GM12878 (cell line): ENCODE measurements around the gene TIMP4. TPM values are rescaled to one million over a fixed set of nuclear protein-coding genes. Genes with fewer than 3 reads are reported as not detected.
A peak's percentile ranks its signal among the peaks of the same experiment; 100 is the strongest.

Experiments used
- ATAC-seq: fragments of 200-7000 bp; cut with Tn5 transposase; 3 replicates; pipeline ENCODE4 v1.9.1; 2020; ENCODE audit warnings: mild to moderate bottlenecking, moderate library complexity
- BruUV-seq: library from RNA; stranded (reverse); fragments of 400-500 nt; replicated peaks from 2 replicates; lab custom pipeline; 2021; lab: Mats Ljungman, UMichigan
- CTCF ChIA-PET: fragments of 300-600 bp; sonication (Branson Sonifier 250); formaldehyde crosslinking; extraction: SDS; loops from one replicate; lab custom pipeline; 2021; ENCODE audit warnings: inconsistent platforms; lab: Yijun Ruan, JAX
- POLR2A ChIA-PET: fragments of 350-600 bp; formaldehyde crosslinking; extraction: SDS; loops from one replicate; lab custom pipeline; 2021; ENCODE audit warnings: inconsistent platforms; lab: Charles Lee
- RAD21 ChIA-PET: fragments of 300-600 bp; sonication (Branson Sonifier 250); formaldehyde crosslinking; loops from one replicate; lab custom pipeline; 2023; ENCODE audit warnings: antibody characterized with exemption; ENCODE audit not compliant: unreplicated experiment; lab: Charles Lee
- SMC1A ChIA-PET: fragments of 300-600 bp; sonication (Branson Sonifier 250); formaldehyde crosslinking; loops from one replicate; lab custom pipeline; 2023; ENCODE audit not compliant: unreplicated experiment, uncharacterized antibody; lab: Charles Lee
- DNase-seq: peaks from one replicate; pipeline ENCODE4 v3.0.0-alpha.2; 2011; ENCODE audit warnings: low read depth, low spot score
- FAIRE-seq: peaks from 3 replicates; lab custom pipeline; 2011; peaks lifted over from hg19 to GRCh38; lab: Jason Lieb, UNC
- H2AFZ ChIP-seq: 2 replicates; pipeline ENCODE4 v1.6.0; 2011; ENCODE audit warnings: low read depth, low read length, control low read depth; ENCODE audit not compliant: control insufficient read depth
- H3K27ac ChIP-seq: 2 replicates; pipeline ENCODE4 v1.5.1; 2011; ENCODE audit warnings: control low read depth; ENCODE audit not compliant: control insufficient read depth, insufficient read depth
- H3K27me3 ChIP-seq, 2 experiments: replicated peaks in 1 of 2; 2 replicates each; pipeline versions ENCODE4 v1.6.0 to v1.6.1; 2011; ENCODE audit warnings: low read length in 1 of 2; ENCODE audit not compliant: control insufficient read depth in 2 of 2, insufficient read depth in 2 of 2
- H3K36me3 ChIP-seq, 2 experiments: 2 replicates each; pipeline ENCODE4 v1.5.1; 2011; ENCODE audit warnings: low read length in 1 of 2; ENCODE audit not compliant: control insufficient read depth in 2 of 2, insufficient read depth in 2 of 2
- H3K4me1 ChIP-seq: 2 replicates; pipeline ENCODE4 v1.6.1; 2011; ENCODE audit warnings: mild to moderate bottlenecking, low read length, moderate library complexity, mixed read lengths; ENCODE audit not compliant: control insufficient read depth, insufficient read depth
- H3K4me2 ChIP-seq: 2 replicates; pipeline ENCODE4 v1.6.0; 2011; ENCODE audit warnings: control low read depth; ENCODE audit not compliant: control insufficient read depth, insufficient read depth
- H3K4me3 ChIP-seq: fragments of 200-600 bp; sonication (generic); 2 replicates; pipeline ENCODE4 v1.5.1; 2016
- H3K79me2 ChIP-seq: 2 replicates; pipeline ENCODE4 v1.6.0; 2011; ENCODE audit warnings: low read length; ENCODE audit not compliant: control insufficient read depth, insufficient read depth
- H3K9ac ChIP-seq: 2 replicates; pipeline ENCODE4 v1.8.0; 2011; ENCODE audit warnings: low read length, control low read depth, mixed read lengths; ENCODE audit not compliant: control insufficient read depth, insufficient read depth
- H3K9me3 ChIP-seq: replicated peaks from 3 replicates; pipeline ENCODE4 v1.5.1; 2011; ENCODE audit warnings: mild to moderate bottlenecking, low read length; ENCODE audit not compliant: control insufficient read depth, insufficient read depth
- H4K20me1 ChIP-seq: 2 replicates; pipeline ENCODE4 v1.6.0; 2011; ENCODE audit not compliant: control insufficient read depth, insufficient read depth
- DPF2 ChIP-seq: fragments of 450-650 bp; IDR thresholded peaks from 2 replicates; pipeline ENCODE4 v1.6.1; 2017; ENCODE audit warnings: mild to moderate bottlenecking
- EED ChIP-seq: sonication (generic); IDR thresholded peaks from 2 replicates; pipeline ENCODE4 v1.6.1; 2016; ENCODE audit warnings: antibody characterized with exemption, low read depth
- ETV6 ChIP-seq, 2 experiments: fragments of 450-650 bp in 1 of 2; IDR thresholded peaks in 1 of 2; conservative IDR thresholded peaks in 1 of 2; 2 replicates each; pipeline ENCODE4 v1.6.1; 2014; ENCODE audit warnings: antibody characterized with exemption in 1 of 2, borderline replicate concordance in 1 of 2, low read depth in 1 of 2, mild to moderate bottlenecking in 1 of 2, moderate library complexity in 1 of 2
- HDGF ChIP-seq: fragments of 450-650 bp; IDR thresholded peaks from 2 replicates; pipeline ENCODE4 v1.6.1; 2016; ENCODE audit warnings: antibody characterized with exemption
- JUNB ChIP-seq: IDR thresholded peaks from 2 replicates; pipeline ENCODE4 v1.6.1; 2016; ENCODE audit warnings: antibody characterized with exemption, mild to moderate bottlenecking
- MYB ChIP-seq: fragments of 150-350 bp; IDR thresholded peaks from 2 replicates; pipeline ENCODE4 v1.6.1; 2014; ENCODE audit warnings: mild to moderate bottlenecking, low read depth, low read length, borderline replicate concordance
- NFIC ChIP-seq: IDR thresholded peaks from 2 replicates; pipeline ENCODE4 v1.6.1; 2012; ENCODE audit warnings: low read depth, mild to moderate bottlenecking, inconsistent platforms, low read length, moderate library complexity
- NR2F1 ChIP-seq: fragments of 450-650 bp; conservative IDR thresholded peaks from 2 replicates; pipeline ENCODE4 v1.6.1; 2017; ENCODE audit warnings: mild to moderate bottlenecking
- PAX5 ChIP-seq: IDR thresholded peaks from 2 replicates; pipeline ENCODE4 v1.6.1; 2011; ENCODE audit warnings: low read depth, low read length, borderline replicate concordance
- POU2F2 ChIP-seq: IDR thresholded peaks from 3 replicates; pipeline ENCODE4 v1.6.1; 2011; ENCODE audit warnings: low read depth, mild to moderate bottlenecking, low read length, borderline replicate concordance
- RUNX3 ChIP-seq: IDR thresholded peaks from 2 replicates; pipeline ENCODE4 v1.6.1; 2012; ENCODE audit warnings: low read length, inconsistent platforms
- SUZ12 ChIP-seq: fragments of 200-600 bp; sonication (generic); IDR thresholded peaks from one replicate; pipeline ENCODE4 v1.6.1; 2018; ENCODE audit warnings: antibody characterized with exemption, mild to moderate bottlenecking; ENCODE audit not compliant: unreplicated experiment
- TCF7 ChIP-seq: IDR thresholded peaks from 2 replicates; pipeline ENCODE4 v1.6.1; 2014; ENCODE audit warnings: antibody characterized with exemption, borderline replicate concordance
- ZNF217 ChIP-seq: fragments of 450-650 bp; IDR thresholded peaks from 2 replicates; pipeline ENCODE4 v1.6.1; 2017; ENCODE audit warnings: antibody characterized with exemption, mild to moderate bottlenecking
- in situ Hi-C: fragments of 300-500 bp; cut with MboI; formaldehyde crosslinking; loops from 9 replicates; pipeline ENCODE4 v1.14.3; 2018; ENCODE audit warnings: mixed read lengths
- intact Hi-C: fragments of 100-400 bp; cut with micrococcal nuclease; formaldehyde crosslinking; loops from one replicate; pipeline ENCODE4 v1.14.2; 2022; ENCODE audit not compliant: unreplicated experiment
- polyA plus RNA-seq, 11 experiments: library from polyadenylated mRNA; depleted of rRNA in 4 of 11; unstranded in 6 of 11; stranded (reverse) in 5 of 11; fragments of >200 nt; fragmentation: Nextera tagmentation in 4 of 11; fragmentation: Illumina TruSeq in 1 of 11; extraction: Ambion mirVana in 4 of 11; extraction: Trizol in 1 of 11; gene quantifications; 1 replicate in 1 of 11; 2 replicates in 10 of 11; pipeline versions ENCODE4 v1.2.1 to v1.2.3, GENCODE V29; 2011 to 2016; ENCODE audit warnings: inconsistent platforms in 2 of 11, missing spikeins in 2 of 11, low read depth in 1 of 11
- total RNA-seq, 4 experiments: library from RNA; depleted of rRNA in 3 of 4; stranded (reverse); fragments of >200 nt in 3 of 4; fragmentation: Illumina TruSeq in 1 of 4; extraction: Trizol in 1 of 4; gene quantifications; 2 replicates each; pipeline versions ENCODE4 v1.2.1 to v1.2.3, GENCODE V29; 2013 to 2021
- TF ChIP-seq, protein P1 (sequence below): fragments of 450-650 bp; IDR thresholded peaks from 2 replicates; pipeline ENCODE4 v1.6.1; 2017; ENCODE audit warnings: antibody characterized with exemption, mild to moderate bottlenecking, moderate library complexity
- TF ChIP-seq, protein P2 (sequence below): IDR thresholded peaks from 2 replicates; pipeline ENCODE4 v1.6.1; 2012; ENCODE audit warnings: low read depth, low read length, improper control_type of control experiment
- TF ChIP-seq, protein P3 (sequence below): fragments of 450-650 bp; formaldehyde crosslinking; IDR thresholded peaks from 2 replicates; pipeline ENCODE4 v1.5.0; 2022; ENCODE audit warnings: mild to moderate bottlenecking, missing genetic modification characterization

Gene TIMP4
- total and polyA plus RNA-seq, 10 of the 15 experiments (the other 5 are each of a cell fraction or from before 2014, with no cell fraction given), result 0.07 TPM; not detected in 9

DNA sequence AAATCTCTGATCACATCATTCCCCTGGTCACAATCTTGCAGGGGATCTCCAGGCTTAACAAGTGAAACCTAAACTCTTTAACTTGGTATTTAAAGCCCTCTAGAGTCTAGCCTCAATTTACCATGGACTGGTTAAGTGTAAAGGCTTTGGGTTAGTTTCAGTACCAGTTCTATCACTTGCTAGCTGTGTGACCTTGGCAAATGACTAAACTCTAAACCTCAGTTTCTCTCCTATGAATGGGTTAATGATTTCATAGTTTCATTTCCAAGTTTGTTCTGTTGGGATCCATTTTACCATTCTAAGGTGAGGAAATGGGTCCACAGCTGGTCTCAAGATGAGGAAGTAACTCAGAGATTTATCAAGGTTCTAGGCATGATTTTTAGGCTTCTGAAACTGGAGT, 38.8 kb upstream of the TIMP4 start:
- DNase-seq (peak; percentile 57), ATAC-seq (peak; percentile 73), FAIRE-seq (peak; percentile 7)
- Histone ChIP-seq H4K20me1 (no peaks in the 10 kb centered on the region), H3K9me3 (no peaks in the 10 kb centered on the region; the same call in 2 of the 3 replicates), H3K4me1 (peaks cover 43% of the 10 kb centered on the region), H3K27ac (no peak overlapping the region), H3K4me2 (peak overlapping the region; percentile 71; the same call in 1 of the 2 replicates), H2AFZ (peak overlapping the region; percentile 2; the same call in 1 of the 2 replicates), H3K36me3 (no peaks in the 10 kb centered on the region), H3K9ac (no peak overlapping the region), H3K27me3 (no peaks in the 10 kb centered on the region), H3K4me3 (no peak overlapping the region), H3K79me2 (no peaks in the 10 kb centered on the region)
- ChIA-PET POLR2A (no interaction called here), RAD21 (interaction anchor here (0.7 to 1.8 kb wide), 3 partner anchors 10 to 282 kb away, joined by 3 to 7 read pairs (median 4); no protein-coding TSS in a partner anchor), SMC1A (interaction anchor here (3.7 to 9.2 kb wide), 3 partner anchors 13 to 58 kb away, joined by 13 to 83 read pairs (median 76); no protein-coding TSS in a partner anchor), CTCF (interaction anchor here (0.6 to 7.1 kb wide), 10 partner anchors 12 to 563 kb away, joined by 3 to 86 read pairs (median 4); no protein-coding TSS in a partner anchor)
- intact Hi-C loops (no loop called here), in situ Hi-C loops (no loop called here)
- BruUV-seq, result no TSS peak
- TF ChIP-seq SUZ12 (no peak), TCF7 (no peak), MYB (no peak), POU2F2 (0 out of 3 replicates have a peak, but pooled peaks have one; percentile 9), NFIC (peak; percentile 76; the same call in 1 of the 2 replicates), EED (peak; percentile 85), RUNX3 (peak; percentile 85), ZNF217 (peak; percentile 73; the same call in 1 of the 2 replicates), JUNB (peak; percentile 80), HDGF (no peak), PAX5 (no peak), NR2F1 (peak; percentile 58), ETV6 (conservative IDR thresholded peaks at IDR 0.05 in 1 of 2, IDR thresholded peaks at IDR 0.05 in 1 of 2; ENCODE audit: borderline replicate concordance in 1 of 2, low read depth in 1 of 2) (peak in 1 of 2 experiments; percentile 91; a peak in 2 of 4 replicates), DPF2 (peak; percentile 56)
- TF ChIP-seq, protein P1, sequence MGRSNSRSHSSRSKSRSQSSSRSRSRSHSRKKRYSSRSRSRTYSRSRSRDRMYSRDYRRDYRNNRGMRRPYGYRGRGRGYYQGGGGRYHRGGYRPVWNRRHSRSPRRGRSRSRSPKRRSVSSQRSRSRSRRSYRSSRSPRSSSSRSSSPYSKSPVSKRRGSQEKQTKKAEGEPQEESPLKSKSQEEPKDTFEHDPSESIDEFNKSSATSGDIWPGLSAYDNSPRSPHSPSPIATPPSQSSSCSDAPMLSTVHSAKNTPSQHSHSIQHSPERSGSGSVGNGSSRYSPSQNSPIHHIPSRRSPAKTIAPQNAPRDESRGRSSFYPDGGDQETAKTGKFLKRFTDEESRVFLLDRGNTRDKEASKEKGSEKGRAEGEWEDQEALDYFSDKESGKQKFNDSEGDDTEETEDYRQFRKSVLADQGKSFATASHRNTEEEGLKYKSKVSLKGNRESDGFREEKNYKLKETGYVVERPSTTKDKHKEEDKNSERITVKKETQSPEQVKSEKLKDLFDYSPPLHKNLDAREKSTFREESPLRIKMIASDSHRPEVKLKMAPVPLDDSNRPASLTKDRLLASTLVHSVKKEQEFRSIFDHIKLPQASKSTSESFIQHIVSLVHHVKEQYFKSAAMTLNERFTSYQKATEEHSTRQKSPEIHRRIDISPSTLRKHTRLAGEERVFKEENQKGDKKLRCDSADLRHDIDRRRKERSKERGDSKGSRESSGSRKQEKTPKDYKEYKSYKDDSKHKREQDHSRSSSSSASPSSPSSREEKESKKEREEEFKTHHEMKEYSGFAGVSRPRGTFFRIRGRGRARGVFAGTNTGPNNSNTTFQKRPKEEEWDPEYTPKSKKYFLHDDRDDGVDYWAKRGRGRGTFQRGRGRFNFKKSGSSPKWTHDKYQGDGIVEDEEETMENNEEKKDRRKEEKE, result no peak
- TF ChIP-seq, protein P2, sequence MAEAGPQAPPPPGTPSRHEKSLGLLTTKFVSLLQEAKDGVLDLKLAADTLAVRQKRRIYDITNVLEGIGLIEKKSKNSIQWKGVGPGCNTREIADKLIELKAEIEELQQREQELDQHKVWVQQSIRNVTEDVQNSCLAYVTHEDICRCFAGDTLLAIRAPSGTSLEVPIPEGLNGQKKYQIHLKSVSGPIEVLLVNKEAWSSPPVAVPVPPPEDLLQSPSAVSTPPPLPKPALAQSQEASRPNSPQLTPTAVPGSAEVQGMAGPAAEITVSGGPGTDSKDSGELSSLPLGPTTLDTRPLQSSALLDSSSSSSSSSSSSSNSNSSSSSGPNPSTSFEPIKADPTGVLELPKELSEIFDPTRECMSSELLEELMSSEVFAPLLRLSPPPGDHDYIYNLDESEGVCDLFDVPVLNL, result no peak
- TF ChIP-seq, protein P3, sequence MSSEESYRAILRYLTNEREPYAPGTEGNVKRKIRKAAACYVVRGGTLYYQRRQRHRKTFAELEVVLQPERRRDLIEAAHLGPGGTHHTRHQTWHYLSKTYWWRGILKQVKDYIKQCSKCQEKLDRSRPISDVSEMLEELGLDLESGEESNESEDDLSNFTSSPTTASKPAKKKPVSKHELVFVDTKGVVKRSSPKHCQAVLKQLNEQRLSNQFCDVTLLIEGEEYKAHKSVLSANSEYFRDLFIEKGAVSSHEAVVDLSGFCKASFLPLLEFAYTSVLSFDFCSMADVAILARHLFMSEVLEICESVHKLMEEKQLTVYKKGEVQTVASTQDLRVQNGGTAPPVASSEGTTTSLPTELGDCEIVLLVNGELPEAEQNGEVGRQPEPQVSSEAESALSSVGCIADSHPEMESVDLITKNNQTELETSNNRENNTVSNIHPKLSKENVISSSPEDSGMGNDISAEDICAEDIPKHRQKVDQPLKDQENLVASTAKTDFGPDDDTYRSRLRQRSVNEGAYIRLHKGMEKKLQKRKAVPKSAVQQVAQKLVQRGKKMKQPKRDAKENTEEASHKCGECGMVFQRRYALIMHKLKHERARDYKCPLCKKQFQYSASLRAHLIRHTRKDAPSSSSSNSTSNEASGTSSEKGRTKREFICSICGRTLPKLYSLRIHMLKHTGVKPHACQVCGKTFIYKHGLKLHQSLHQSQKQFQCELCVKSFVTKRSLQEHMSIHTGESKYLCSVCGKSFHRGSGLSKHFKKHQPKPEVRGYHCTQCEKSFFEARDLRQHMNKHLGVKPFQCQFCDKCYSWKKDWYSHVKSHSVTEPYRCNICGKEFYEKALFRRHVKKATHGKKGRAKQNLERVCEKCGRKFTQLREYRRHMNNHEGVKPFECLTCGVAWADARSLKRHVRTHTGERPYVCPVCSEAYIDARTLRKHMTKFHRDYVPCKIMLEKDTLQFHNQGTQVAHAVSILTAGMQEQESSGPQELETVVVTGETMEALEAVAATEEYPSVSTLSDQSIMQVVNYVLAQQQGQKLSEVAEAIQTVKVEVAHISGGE (CRISPR knock-in tag), result no peak
